A549 (cell line): ENCODE data around the gene ZNF496. TPM values are rescaled to one million over a fixed set of nuclear protein-coding genes. Genes with fewer than 3 reads are reported as not detected.

Experiments used
- ATAC-seq, 2 experiments: fragments of 200-7000 bp in 1 of 2; fragments of >200 bp in 1 of 2; cut with Nextera tagmentation in 1 of 2; cut with Tn5 transposase in 1 of 2; 3 replicates each; pipeline versions ENCODE4 v1.8.0 to v1.9.1; 2018 to 2020; ENCODE audit warnings: mild to moderate bottlenecking in 1 of 2, moderate library complexity in 1 of 2
- CTCF ChIA-PET: fragments of 300-600 bp; sonication (Branson Sonifier 250); formaldehyde crosslinking; extraction: SDS; loops from one replicate; lab custom pipeline; 2021; ENCODE audit warnings: antibody characterized with exemption, inconsistent platforms; lab: Yijun Ruan, JAX
- POLR2A ChIA-PET: fragments of 350-600 bp; formaldehyde crosslinking; extraction: SDS; loops from one replicate; lab custom pipeline; 2021; ENCODE audit warnings: antibody characterized with exemption, inconsistent platforms; lab: Yijun Ruan, JAX
- DNase-seq, 2 experiments: peaks; one replicate each; pipeline versions ENCODE4 v3.0.0 to v3.0.0-alpha.2; 2011 to 2016; ENCODE audit warnings: low read depth in 1 of 2, low spot score in 1 of 2
- FAIRE-seq: peaks from 2 replicates; lab custom pipeline; 2011; peaks lifted over from hg19 to GRCh38; lab: Jason Lieb, UNC
- H3K27ac ChIP-seq, 2 experiments: fragments of >200 bp; sonication (Bioruptor Twin); formaldehyde crosslinking; 3 replicates each; pipeline ENCODE4 v1.5.1; 2016 to 2017
- H3K4me1 ChIP-seq: fragments of >200 bp; sonication (Bioruptor Twin); formaldehyde crosslinking; 3 replicates; pipeline ENCODE4 v1.6.1; 2016
- H3K4me2 ChIP-seq: fragments of >200 bp; sonication (Bioruptor Twin); formaldehyde crosslinking; 3 replicates; pipeline ENCODE4 v1.6.1; 2016
- H3K4me3 ChIP-seq: fragments of >200 bp; sonication (Bioruptor Twin); formaldehyde crosslinking; 3 replicates; pipeline ENCODE4 v1.5.1; 2016
- H3K9me3 ChIP-seq: fragments of >200 bp; sonication (Bioruptor Twin); formaldehyde crosslinking; 3 replicates; pipeline ENCODE4 v1.6.1; 2016
- CBX2 ChIP-seq: fragments of 200-600 bp; sonication (generic); IDR thresholded peaks from 2 replicates; pipeline ENCODE4 v1.6.1; 2016; ENCODE audit warnings: low read depth, mild to moderate bottlenecking, borderline replicate concordance
- CEBPB ChIP-seq, 2 experiments: fragments of >200 bp in 1 of 2; sonication (Bioruptor Twin) in 1 of 2; formaldehyde crosslinking in 1 of 2; IDR thresholded peaks; 2 replicates each; pipeline ENCODE4 v1.6.1; 2012 to 2016
- CTCF ChIP-seq: fragments of >200 bp; sonication (Bioruptor Twin); formaldehyde crosslinking; IDR thresholded peaks from 3 replicates; pipeline ENCODE4 v1.5.1; 2016
- E2F6 ChIP-seq: IDR thresholded peaks from 2 replicates; pipeline ENCODE4 v1.6.1; 2012; ENCODE audit warnings: low read depth, borderline replicate concordance
- EHF ChIP-seq: fragments of 250-450 bp; sonication (Bioruptor Pico); IDR thresholded peaks from 2 replicates; pipeline ENCODE4 v1.5.0; 2020; ENCODE audit warnings: mild to moderate bottlenecking
- EHMT2 ChIP-seq: fragments of 200-600 bp; sonication (generic); IDR thresholded peaks from 2 replicates; pipeline ENCODE4 v1.6.1; 2016; ENCODE audit warnings: antibody characterized with exemption, low read depth, mild to moderate bottlenecking, moderate library complexity
- ELK1 ChIP-seq: fragments of 150-350 bp; IDR thresholded peaks from 2 replicates; pipeline ENCODE4 v1.6.1; 2014; ENCODE audit warnings: low read depth, mild to moderate bottlenecking, low read length
- EP300 ChIP-seq, 2 experiments: fragments of >200 bp; sonication (Bioruptor Twin); formaldehyde crosslinking; IDR thresholded peaks; 2 replicates in 1 of 2; 3 replicates in 1 of 2; pipeline ENCODE4 v1.6.1; 2016 to 2017
- ESRRA ChIP-seq: fragments of 150-350 bp; IDR thresholded peaks from 2 replicates; pipeline ENCODE4 v1.6.1; 2014; ENCODE audit warnings: mild to moderate bottlenecking, low read length, borderline replicate concordance
- HDAC2 ChIP-seq: fragments of 200-600 bp; sonication (generic); IDR thresholded peaks from 2 replicates; pipeline ENCODE4 v1.6.1; 2016
- HES2 ChIP-seq: fragments of >200 bp; sonication (Bioruptor Twin); formaldehyde crosslinking; IDR thresholded peaks from 2 replicates; pipeline ENCODE4 v1.6.1; 2016
- HEYL ChIP-seq: fragments of 250-450 bp; sonication (Bioruptor Pico); IDR thresholded peaks from 2 replicates; pipeline ENCODE4 v1.8.0; 2021; ENCODE audit warnings: mild to moderate bottlenecking, moderate library complexity
- HOXB5 ChIP-seq: fragments of 250-450 bp; sonication (Bioruptor Pico); IDR thresholded peaks from 2 replicates; pipeline ENCODE4 v1.5.0; 2020; ENCODE audit warnings: mild to moderate bottlenecking, moderate library complexity
- MYC ChIP-seq: IDR thresholded peaks from 2 replicates; pipeline ENCODE4 v1.6.1; 2012; ENCODE audit warnings: mild to moderate bottlenecking, inconsistent platforms, low read length, improper control_type of control experiment, borderline replicate concordance
- POLR2AphosphoS2 ChIP-seq: conservative IDR thresholded peaks from 2 replicates; pipeline ENCODE4 v1.6.1; 2012; ENCODE audit warnings: low read length, improper control_type of control experiment, inconsistent platforms
- RAD21 ChIP-seq, 2 experiments: fragments of >200 bp in 1 of 2; sonication (Bioruptor Twin) in 1 of 2; formaldehyde crosslinking in 1 of 2; IDR thresholded peaks in 1 of 2; conservative IDR thresholded peaks in 1 of 2; 2 replicates in 1 of 2; 3 replicates in 1 of 2; pipeline ENCODE4 v1.6.1; 2012 to 2018; ENCODE audit warnings: inconsistent platforms in 1 of 2
- REST ChIP-seq: fragments of 200-600 bp; sonication (generic); IDR thresholded peaks from 2 replicates; pipeline ENCODE4 v1.6.1; 2016; ENCODE audit warnings: antibody characterized with exemption, mild to moderate bottlenecking, moderate library complexity
- RNF2 ChIP-seq: fragments of 200-600 bp; sonication (generic); IDR thresholded peaks from 2 replicates; pipeline ENCODE4 v1.6.1; 2016; ENCODE audit warnings: low read depth, mild to moderate bottlenecking, antibody characterized with exemption, moderate library complexity, borderline replicate concordance
- TP53 ChIP-seq: fragments of 250-450 bp; sonication (Bioruptor Pico); IDR thresholded peaks from 2 replicates; pipeline ENCODE4 v1.5.0; 2021; ENCODE audit warnings: mild to moderate bottlenecking, moderate library complexity
- ZC3H11A ChIP-seq: fragments of 450-650 bp; IDR thresholded peaks from 2 replicates; pipeline ENCODE4 v1.6.1; 2014; ENCODE audit warnings: antibody characterized with exemption, mild to moderate bottlenecking
- ZFP36 ChIP-seq: fragments of 450-650 bp; IDR thresholded peaks from 2 replicates; pipeline ENCODE4 v1.6.1; 2014; ENCODE audit warnings: borderline replicate concordance; ENCODE audit not compliant: partially characterized antibody
- WGBS: methylation state at CpG from one replicate; pipeline ENCODE4 v1.1.6; 2017; ENCODE audit errors: missing lambda C conversion rate; 5-methylcytosine and 5-hydroxymethylcytosine counted together
- polyA plus RNA-seq, 4 experiments: library from polyadenylated mRNA; depleted of rRNA in 3 of 4; stranded (reverse); fragments of >200 nt; fragmentation: RNase III in 1 of 4; extraction: RNeasy Plus Mini Kit Qiagen cat#74134 plus additional on column Dnase treatment in 1 of 4; gene quantifications; 2 replicates in 3 of 4; 3 replicates in 1 of 4; pipeline ENCODE4 v1.2.3, GENCODE V29; 2011 to 2017
- TF ChIP-seq, protein P1 (sequence below): fragments of >200 bp; sonication (Bioruptor Twin); formaldehyde crosslinking; IDR thresholded peaks from 3 replicates; pipeline ENCODE4 v1.6.1; 2016

Gene ZNF496
- polyA plus RNA-seq, 2 of the 4 experiments (the other 2 are of a cell fraction): 13.1 to 16.1 TPM

DNA sequence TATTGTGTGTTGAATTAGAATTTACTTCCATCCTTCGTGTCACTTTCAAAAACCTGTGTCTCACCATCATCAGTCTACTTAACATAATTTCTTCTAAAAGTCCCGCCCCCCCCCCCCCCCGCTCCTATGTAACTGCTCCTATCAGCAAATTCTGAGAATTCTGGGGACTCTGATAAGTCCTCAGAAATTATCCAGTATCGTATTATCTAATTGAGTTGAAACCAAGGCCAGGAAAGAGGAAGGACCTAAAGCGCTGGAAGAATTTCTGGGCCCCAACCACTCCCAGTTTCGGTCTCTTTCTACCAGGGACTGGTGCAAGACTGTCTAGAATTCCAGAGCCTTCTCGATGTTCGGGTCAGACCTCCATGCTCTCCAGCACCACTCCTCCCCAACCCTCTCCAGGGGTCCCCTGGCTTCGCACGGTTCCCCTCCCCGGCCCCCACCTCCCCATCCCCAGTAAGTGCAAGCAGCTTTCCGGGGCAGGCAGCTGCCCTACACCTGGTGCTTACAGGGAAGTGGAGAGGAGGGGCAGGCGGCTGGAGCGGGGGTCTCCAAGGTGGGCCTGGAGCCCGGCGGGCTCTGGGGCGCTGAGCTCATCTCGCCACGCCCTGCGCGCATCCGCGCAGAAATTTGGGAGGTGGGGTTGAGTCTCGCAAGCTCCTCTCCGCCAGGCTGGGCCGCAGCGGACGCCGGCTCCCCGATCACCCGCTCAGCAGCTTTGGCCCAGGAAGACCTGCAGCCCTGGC is 16.0 kb upstream of the ZNF496 start:
- Histone ChIP-seq H3K4me1 (peaks cover 6% of the 10 kb centered on the region; the same call in 1 of the 3 replicates), H3K9me3 (no peaks in the 10 kb centered on the region), H3K27ac (no peak overlapping the region), H3K4me3 (no peak overlapping the region), H3K4me2 (no peak overlapping the region)
- CTCF ChIA-PET: no interaction called here
- ATAC-seq: no peak
- TF ChIP-seq HEYL (CRISPR knock-in tag) (no peak), POLR2AphosphoS2 (no peak), ELK1 (no peak), REST (no peak), ESRRA (no peak), TP53 (no peak), EP300 (IDR thresholded peaks at IDR 0.05) (no peak), HOXB5 (CRISPR knock-in tag) (no peak), MYC (no peak)
- TF ChIP-seq, protein P1, sequence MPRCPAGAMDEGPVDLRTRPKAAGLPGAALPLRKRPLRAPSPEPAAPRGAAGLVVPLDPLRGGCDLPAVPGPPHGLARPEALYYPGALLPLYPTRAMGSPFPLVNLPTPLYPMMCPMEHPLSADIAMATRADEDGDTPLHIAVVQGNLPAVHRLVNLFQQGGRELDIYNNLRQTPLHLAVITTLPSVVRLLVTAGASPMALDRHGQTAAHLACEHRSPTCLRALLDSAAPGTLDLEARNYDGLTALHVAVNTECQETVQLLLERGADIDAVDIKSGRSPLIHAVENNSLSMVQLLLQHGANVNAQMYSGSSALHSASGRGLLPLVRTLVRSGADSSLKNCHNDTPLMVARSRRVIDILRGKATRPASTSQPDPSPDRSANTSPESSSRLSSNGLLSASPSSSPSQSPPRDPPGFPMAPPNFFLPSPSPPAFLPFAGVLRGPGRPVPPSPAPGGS: no peak
- no peak for DNase-seq
- POLR2A ChIA-PET: no interaction called here
- WGBS: 80% methylated on average over 16 of the region's 31 CpGs
- FAIRE-seq: no peak

DNA sequence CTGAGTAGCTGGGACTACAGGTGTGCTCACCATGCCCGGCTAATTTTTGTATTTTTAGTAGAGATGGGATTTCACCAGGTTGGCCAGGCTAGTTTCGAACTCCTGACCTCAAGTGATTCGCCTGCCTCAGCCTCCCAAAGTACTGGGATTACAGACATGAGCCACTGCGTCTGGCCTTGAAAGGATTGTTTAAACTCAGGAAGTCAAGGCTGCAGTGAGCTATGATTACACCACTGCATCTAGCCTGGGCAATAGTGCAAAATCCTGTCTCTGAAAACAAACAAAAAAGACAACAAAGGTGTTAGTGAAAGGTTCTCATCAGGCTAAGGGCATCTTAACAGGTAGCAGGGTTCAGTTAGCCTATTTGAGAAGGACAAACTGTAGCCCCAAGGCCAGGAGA is 14.2 kb upstream of the ZNF496 start:
- Histone ChIP-seq H3K4me1 (peaks cover 7% of the 10 kb centered on the region; the same call in 1 of the 3 replicates), H3K4me3 (no peak overlapping the region)
- 100% methylated on average over 4 of the region's 4 CpGs for WGBS
- TF ChIP-seq E2F6 (no peak), CBX2 (no peak), RAD21 (conservative IDR thresholded peaks at IDR 0.05 in 1 of 2, IDR thresholded peaks at IDR 0.05 in 1 of 2) (no peak), EHF (CRISPR knock-in tag) (no peak), EHMT2 (no peak), ZFP36 (no peak), HES2 (no peak), CTCF (no peak), ZC3H11A (no peak), RNF2 (no peak), ELK1 (no peak), HDAC2 (no peak), CEBPB (IDR thresholded peaks at IDR 0.05) (no peak)
- TF ChIP-seq, all 56 proteins: peak for 0
- Histone ChIP-seq H3K9me3 (no peaks in the 10 kb centered on the region), H3K27ac (no peak overlapping the region), H3K4me2 (no peak overlapping the region)
- FAIRE-seq (no peak), DNase-seq (no peak), ATAC-seq (no peak)
- ChIA-PET CTCF (interaction anchor here (1.0 kb wide), 1 partner anchor 27 kb away, joined by 3 read pairs; no protein-coding TSS in a partner anchor), POLR2A (no interaction called here)
